MG63 (cell line): Measurements from ENCODE around the gene WHRN. TPM values are rescaled to one million over a fixed set of nuclear protein-coding genes. Genes with fewer than 3 reads are reported as not detected.

Source experiments
- DNase-seq: peaks from one replicate; pipeline ENCODE4 v3.0.0-alpha.2; 2020
- H3K27me3 ChIP-seq: fragments of 250-450 bp; sonication (Bioruptor Pico); 2 replicates; pipeline ENCODE4 v1.5.1; 2020; ENCODE audit warnings: mild to moderate bottlenecking, moderate library complexity
- H3K36me3 ChIP-seq: fragments of 250-450 bp; sonication (Bioruptor Pico); 2 replicates; pipeline ENCODE4 v1.5.1; 2020; ENCODE audit warnings: mild to moderate bottlenecking, moderate library complexity
- H3K4me3 ChIP-seq: fragments of 250-450 bp; sonication (Bioruptor Pico); 2 replicates; pipeline ENCODE4 v1.5.1; 2020; ENCODE audit warnings: mild to moderate bottlenecking, moderate library complexity
- H3K9me3 ChIP-seq: fragments of 250-450 bp; sonication (Bioruptor Pico); 2 replicates; pipeline ENCODE4 v1.5.1; 2020; ENCODE audit warnings: mild to moderate bottlenecking, moderate library complexity
- total RNA-seq: library from RNA; depleted of rRNA; stranded (reverse); fragments of >200 nt; shearing (Covaris generic); gene quantifications from 2 replicates; pipeline ENCODE4 v1.2.3, GENCODE V29; 2014; ENCODE audit warnings: low replicate concordance

WHRN gene
- total RNA-seq, 1 experiment from 2014 or later, result 2.1 TPM

DNA sequence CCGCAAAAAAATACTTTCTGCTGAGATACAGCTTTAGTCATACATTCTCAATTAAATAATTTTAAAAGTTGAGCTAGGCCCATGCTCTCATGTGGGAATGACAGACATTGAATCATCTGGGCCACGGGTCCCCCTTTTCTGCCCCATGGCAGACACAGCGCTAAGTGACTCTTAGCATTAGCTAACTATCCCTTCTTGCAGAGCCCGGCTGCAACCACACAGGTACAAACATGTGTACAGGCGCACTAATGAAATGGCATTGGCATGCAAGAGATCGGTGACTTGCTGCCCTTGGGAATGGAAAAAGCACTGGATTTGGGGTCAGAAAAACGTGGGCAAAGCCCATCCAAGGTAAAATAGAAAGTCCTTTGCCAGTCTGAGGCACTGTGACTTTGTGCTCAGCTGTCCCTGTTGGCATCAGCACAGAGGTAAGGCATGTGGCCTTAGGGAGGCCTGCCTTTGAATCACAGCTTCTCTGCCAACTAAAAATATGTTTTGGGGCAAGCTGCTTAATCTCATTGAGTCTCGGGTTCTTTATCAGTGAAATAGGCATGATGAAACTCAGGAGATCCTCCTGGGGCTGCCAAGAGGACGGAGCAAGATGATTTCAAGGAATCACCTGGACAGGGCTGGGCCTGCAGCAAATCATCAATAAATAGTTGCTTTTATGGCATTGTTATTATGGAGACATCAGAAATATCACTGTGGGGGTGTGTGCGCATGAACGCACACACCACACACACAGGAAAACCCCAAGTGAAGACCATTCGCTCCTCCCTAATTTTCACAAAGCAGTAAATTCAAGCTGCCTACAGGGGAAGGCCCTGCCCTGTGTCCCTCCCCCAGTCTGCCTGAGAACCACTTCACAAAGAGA is 54.2 kb downstream of the WHRN start:
- H3K36me3 ChIP-seq, result no peaks in the 10 kb centered on the region
- no peaks in the 10 kb centered on the region for H3K27me3 ChIP-seq
- no peak for DNase-seq

DNA sequence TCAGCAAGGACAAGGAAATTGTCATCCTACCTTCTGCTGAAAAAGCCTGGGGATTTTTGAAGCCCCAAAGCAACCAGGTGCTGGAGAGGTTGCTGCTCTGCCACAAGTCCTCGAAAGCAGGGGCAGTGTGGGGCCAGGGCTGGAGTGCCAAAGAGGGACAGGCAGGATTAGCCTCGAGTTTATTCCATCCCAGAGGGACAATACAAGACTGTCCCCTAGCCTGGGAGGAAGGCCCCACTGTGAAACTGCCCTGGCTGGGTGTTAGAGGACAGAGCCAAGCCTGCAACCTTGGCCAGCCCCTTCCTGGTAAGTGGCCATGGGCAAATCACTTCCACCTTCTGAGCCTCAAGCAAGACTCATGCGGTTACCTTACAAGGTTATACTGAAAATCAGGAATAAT is 55.1 kb downstream of the WHRN start:
- no peaks in the 10 kb centered on the region for H3K27me3 ChIP-seq
- no peak for DNase-seq
- H3K9me3 ChIP-seq, result no peaks in the 10 kb centered on the region
- no peak overlapping the region for H3K4me3 ChIP-seq
- no peaks in the 10 kb centered on the region for H3K36me3 ChIP-seq

More for the DNA sequence above, 54.2 kb downstream of the WHRN start:
- Histone ChIP-seq H3K9me3 (no peaks in the 10 kb centered on the region), H3K4me3 (no peak overlapping the region)

DNA sequence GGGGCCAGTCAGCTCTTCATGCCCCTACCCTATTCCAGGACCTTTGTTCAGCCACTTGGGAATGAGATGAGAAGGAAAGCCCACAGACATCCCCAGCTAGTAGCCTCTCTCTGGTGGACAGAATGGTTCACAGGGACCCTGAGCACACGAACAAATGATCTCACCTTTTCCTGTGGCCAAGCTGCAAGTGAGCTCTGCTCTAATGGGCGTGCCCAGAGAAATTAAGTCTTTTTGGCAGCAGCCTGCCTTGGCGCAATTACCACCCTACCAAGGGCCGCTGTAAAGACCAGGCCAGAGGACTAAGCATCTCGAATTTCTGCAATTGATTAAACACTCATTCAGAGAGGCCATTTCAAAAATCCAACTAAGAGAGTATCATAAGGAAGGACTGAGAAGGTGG is 56.0 kb downstream of the WHRN start:
- DNase-seq, result no peak
- no peaks in the 10 kb centered on the region for H3K9me3 ChIP-seq
- H3K27me3 ChIP-seq, result no peaks in the 10 kb centered on the region
- H3K4me3 ChIP-seq, result no peak overlapping the region
- no peaks in the 10 kb centered on the region for H3K36me3 ChIP-seq

DNA sequence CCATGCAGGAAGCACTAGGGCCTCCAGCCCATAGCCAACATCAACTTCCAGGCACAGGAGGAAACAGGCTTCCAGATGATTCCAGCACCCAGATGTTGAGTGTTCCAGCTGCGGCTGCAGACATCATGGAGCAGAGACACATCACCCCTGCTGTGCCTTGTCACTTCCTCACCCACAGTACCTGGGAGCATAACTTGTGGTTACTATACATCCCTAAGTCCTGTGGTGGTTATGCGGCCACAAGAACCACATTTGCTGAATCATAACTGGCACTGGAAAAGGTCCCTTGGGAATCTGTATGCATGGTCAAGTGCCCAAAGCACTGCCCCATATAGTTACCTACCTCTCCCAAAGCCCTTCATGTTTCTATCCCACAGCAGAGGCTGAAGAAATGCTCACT is 56.6 kb downstream of the WHRN start:
- DNase-seq, result peak; percentile 34
- Histone ChIP-seq H3K9me3 (no peaks in the 10 kb centered on the region), H3K27me3 (no peaks in the 10 kb centered on the region)

DNA sequence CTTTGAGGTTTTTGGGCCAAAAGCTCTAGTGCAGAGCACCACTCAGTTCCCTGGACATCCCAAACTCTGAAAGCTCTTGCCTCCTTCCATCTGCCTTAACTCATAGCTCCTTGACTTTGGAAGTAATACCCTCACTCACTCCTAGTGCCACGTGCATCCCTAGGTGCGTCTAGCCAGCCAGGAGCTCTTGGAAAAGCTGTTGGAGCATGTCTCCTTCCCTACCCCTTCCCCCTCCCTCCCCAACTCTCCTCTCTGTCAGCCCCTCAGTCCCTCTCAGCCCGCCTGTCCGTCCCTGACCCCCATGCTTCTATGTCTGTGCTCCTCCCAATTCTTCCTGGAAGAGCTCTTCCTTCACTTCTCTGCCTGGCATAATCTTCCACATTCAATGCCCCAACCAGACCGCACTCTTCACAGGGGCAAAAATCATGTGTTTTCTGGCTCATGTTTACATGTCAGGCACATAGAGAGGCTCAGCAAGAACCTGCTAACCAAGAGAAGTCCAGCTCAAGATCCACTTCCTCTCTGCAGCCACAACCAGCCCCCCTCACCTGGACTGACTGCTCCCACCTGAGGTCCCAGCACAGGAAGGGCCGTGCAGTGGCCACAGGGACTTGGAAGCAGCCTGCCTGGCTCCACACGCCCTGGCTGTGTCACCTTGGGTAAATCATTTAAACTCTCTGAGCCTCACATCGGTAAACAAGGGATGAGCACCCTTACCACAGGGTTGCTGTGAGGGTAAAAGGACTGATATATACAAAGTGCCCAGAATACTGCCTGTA is 58.4 kb downstream of the WHRN start:
- Histone ChIP-seq H3K4me3 (no peak overlapping the region), H3K27me3 (no peaks in the 10 kb centered on the region), H3K36me3 (no peaks in the 10 kb centered on the region), H3K9me3 (no peaks in the 10 kb centered on the region)
- no peak for DNase-seq

More for the DNA sequence above, 56.6 kb downstream of the WHRN start:
- H3K36me3 ChIP-seq, result no peaks in the 10 kb centered on the region
- H3K4me3 ChIP-seq, result no peak overlapping the region

DNA sequence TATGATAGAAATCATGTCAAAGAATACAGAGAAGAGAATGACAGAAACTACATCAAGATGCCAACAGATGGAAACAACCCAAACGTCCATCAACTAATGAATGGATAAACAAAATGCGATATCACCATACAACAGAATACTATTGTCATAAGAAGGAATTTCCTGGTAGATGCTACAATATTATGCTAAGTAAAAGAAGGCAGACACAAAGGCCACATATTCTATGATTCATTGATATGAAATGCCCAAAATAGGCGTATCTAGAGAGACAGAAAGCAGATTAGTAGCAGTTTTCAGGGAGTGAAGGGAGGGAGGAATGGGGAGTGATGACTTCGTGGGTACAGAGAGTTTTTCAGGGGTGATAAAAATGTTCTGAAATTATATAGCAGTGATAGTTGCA is 59.2 kb downstream of the WHRN start:
- no peak for DNase-seq

DNA sequence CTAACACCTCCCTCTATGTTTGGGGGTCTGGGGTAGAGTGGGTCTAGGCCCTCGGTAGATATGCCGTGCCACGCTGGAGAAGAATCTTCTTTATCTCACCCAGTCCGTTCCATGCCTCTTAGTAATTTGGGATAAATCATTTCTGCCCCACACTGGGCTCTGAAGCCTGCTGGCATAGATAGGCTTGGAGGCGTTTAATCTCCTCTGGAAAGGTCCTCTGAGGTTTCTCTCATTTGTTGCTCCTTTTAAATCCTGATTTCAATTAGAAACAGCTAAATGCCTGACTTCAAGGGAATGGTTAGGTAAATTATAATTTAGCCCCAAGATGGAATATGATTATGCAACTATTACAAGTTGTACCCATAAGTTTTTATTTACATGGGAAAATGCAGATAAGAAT is 59.7 kb downstream of the WHRN start:
- Histone ChIP-seq H3K4me3 (no peak overlapping the region), H3K27me3 (no peaks in the 10 kb centered on the region), H3K9me3 (no peaks in the 10 kb centered on the region), H3K36me3 (no peaks in the 10 kb centered on the region)
- no peak for DNase-seq

More for the DNA sequence above, 59.2 kb downstream of the WHRN start:
- H3K9me3 ChIP-seq, result no peaks in the 10 kb centered on the region
- H3K36me3 ChIP-seq, result no peaks in the 10 kb centered on the region
- H3K27me3 ChIP-seq, result no peaks in the 10 kb centered on the region
- no peak overlapping the region for H3K4me3 ChIP-seq

DNA sequence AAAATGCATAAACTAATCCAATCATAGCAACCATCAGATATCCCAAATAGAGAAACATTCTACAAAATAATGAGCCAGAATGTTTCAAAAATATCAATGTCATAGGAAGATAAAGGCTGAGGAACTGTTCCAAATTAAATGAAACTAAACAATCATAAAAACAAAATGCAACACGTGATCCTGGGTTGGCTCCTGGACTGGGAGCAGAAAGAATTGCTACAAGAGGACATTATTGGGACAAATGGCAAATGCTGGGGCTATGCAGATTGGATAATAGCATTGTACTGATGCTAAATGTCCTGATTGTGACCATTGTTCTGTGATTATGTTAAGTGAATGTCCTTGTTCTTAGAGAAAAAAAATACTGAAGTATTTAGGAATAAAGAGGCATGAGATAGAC is 63.3 kb downstream of the WHRN start:
- no peaks in the 10 kb centered on the region for H3K9me3 ChIP-seq
- no peaks in the 10 kb centered on the region for H3K36me3 ChIP-seq
- H3K27me3 ChIP-seq, result no peaks in the 10 kb centered on the region
- H3K4me3 ChIP-seq, result no peak overlapping the region
- no peak for DNase-seq

DNA sequence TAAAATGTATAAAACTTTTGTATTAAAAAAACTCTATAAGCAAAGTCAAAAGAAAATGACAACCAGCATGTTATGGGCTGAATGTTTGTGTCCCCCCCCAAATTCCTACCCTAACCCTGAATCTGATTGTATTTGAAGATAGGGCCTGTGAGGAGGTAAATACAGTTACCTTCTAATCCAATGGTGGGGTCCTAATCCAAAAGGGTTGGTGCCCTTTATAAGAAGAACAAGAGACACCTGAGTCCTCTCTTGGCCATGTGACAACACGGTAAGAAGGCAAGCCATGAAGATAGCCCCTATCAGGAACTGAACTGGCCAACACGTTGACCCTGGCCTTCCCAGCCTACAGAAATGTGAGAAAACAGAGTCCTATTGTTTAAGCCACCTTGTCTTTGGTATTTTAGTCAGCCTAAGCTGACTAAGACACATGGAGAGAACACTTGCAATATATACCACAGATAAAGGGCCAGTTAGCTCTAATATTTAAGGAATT is 67.8 kb downstream of the WHRN start:
- H3K9me3 ChIP-seq, result no peaks in the 10 kb centered on the region
- no peak overlapping the region for H3K4me3 ChIP-seq
- no peaks in the 10 kb centered on the region for H3K36me3 ChIP-seq
- DNase-seq, result no peak
- H3K27me3 ChIP-seq, result no peaks in the 10 kb centered on the region

DNA sequence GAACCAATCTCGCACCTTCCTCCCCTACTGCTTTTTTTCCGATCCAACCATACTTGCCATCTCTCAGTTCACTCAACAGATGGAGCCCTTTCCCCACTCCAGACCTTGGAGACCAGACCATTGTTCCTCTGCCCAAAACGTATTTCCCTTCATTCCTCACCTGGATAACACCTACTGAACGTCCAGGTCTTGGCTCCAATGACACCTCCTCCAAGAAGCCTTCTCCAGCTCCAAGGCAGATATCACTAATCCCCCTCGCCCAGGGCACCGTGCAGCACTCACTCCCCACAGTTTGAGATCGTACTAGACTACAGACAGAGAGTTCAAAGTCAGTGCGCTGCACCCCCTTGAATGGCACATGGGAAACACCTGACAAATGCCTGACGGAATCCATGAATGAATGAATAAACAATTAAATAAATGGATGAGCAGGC is 70.4 kb downstream of the WHRN start:
- H3K36me3 ChIP-seq, result no peaks in the 10 kb centered on the region
- no peak for DNase-seq
- H3K4me3 ChIP-seq, result no peak overlapping the region
- H3K27me3 ChIP-seq, result no peaks in the 10 kb centered on the region
- H3K9me3 ChIP-seq, result no peaks in the 10 kb centered on the region

DNA sequence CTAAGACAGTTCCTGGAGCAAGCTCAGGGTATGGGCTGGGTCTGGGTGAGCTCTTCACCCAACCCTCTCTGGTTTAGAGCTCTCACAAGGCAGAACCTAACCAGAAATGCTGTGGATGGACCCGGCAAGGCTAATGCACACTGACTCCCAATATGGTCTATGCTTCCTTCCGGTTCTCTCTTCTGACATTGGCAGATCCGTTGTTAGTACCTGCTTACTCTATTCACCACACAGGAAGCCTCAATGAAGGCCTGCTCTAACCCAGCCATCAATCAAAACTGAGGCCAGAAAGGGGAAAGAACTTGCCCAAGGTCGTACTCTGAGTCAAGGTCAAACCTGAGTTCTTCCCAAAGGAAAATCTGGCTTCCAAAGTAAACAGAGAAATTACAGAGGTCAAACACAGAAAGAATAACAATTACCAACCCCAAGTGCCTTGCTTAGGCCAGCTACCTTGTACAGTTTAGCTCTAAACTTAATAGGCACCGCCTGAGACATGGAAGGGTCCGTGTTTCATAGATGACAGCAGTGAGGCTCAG is 71.5 kb downstream of the WHRN start:
- DNase-seq, result no peak
- Histone ChIP-seq H3K9me3 (no peaks in the 10 kb centered on the region), H3K4me3 (no peak overlapping the region), H3K36me3 (no peaks in the 10 kb centered on the region), H3K27me3 (no peaks in the 10 kb centered on the region)

DNA sequence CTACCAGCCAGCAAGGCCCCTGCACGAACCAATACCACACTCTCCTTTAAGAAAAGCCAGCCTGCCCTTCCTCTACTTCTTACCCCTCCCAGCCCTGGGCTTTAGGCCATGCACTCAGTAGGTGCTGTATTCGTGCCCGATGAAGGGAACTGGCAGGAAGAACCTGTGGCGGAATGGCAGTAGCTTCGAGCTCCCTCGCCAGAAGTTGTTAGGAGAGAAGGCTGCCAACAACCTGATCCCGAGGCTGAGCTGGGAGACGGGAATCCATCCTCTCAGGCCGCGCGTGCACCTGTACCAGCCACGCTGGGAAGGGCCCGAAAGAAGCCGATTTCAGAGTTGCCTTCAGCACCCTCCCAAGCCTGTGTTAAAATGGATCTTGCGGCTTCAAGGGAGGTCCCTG is 72.2 kb downstream of the WHRN start:
- no peak for DNase-seq
- Histone ChIP-seq H3K4me3 (no peak overlapping the region), H3K9me3 (no peaks in the 10 kb centered on the region), H3K36me3 (no peaks in the 10 kb centered on the region), H3K27me3 (no peaks in the 10 kb centered on the region)

DNA sequence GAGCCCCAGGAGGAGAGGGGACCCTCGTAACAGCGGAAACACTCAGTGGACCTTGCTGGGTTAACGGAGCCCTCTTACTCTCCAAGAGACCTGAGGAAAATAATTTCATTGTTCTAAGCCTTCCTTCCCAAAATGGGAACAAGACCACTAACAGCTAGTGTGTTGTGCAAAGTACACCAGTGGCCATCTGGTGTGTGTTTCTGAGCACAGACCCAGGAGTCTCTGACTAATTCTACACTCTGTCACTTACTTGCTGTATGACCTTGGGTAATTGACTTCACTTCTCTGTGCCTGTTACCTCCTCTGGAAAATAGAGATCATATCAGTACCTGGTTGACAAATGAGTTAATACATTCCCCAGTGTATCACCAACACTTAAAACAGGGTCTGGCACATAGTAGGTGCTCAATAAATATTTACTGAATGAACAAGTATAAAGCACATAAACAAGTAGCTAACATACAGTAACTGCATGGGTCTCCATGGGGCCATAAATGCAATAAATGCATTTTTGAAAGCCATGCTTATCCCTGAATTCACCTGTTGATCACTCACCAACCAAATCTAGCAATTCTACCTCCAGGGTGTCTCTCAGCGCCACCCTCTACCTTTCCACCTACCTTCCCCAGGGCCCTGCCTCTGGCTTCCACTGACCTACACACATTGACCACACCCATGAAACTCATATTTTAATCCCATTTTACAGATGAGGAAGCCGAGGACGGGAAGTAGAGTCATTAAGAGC is 72.8 kb downstream of the WHRN start:
- no peaks in the 10 kb centered on the region for H3K27me3 ChIP-seq
- H3K9me3 ChIP-seq, result no peaks in the 10 kb centered on the region
- H3K36me3 ChIP-seq, result no peaks in the 10 kb centered on the region
- H3K4me3 ChIP-seq, result no peak overlapping the region
- DNase-seq, result no peak

DNA sequence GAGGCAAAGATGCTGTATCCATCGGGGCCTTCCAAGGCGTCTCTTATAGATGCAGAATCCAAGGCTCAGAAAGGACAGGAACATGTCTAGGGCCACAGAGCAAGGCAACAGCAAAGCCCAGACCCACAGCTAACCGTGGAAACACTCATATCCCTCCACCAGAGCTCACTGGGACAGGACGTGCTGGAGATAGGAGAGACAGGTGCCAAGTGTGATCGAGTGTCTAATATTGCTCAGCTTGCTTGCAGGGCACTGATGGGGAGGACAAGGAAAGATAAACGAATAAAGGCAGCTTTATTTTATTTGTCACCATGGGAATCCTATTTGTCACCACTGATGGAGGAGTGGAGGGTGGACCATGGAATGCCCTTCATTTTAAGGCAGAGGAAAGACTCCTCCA is 73.5 kb downstream of the WHRN start:
- no peak for DNase-seq
- Histone ChIP-seq H3K9me3 (no peaks in the 10 kb centered on the region), H3K27me3 (no peaks in the 10 kb centered on the region), H3K36me3 (no peaks in the 10 kb centered on the region), H3K4me3 (no peak overlapping the region)

DNA sequence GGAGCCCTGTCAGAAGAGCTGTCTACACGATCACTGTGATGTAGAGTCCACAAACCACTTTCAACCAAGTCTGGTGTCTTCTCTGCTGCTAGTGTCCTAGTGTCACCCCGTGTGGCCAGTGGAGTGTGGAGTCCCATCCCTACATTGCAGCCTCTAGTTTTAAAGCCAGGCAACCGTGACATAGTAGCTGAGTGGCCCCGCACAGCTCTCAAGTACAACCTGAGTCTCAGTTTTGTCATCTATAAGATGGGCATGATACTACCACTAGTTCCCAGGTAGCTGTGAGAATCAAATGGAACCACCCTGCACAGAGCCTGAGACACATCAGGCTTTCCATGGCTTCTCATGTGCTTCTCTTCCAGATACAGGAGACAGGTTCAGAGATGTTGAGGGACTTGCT is 74.3 kb downstream of the WHRN start:
- Histone ChIP-seq H3K4me3 (no peak overlapping the region), H3K27me3 (no peaks in the 10 kb centered on the region), H3K9me3 (no peaks in the 10 kb centered on the region), H3K36me3 (no peaks in the 10 kb centered on the region)
- DNase-seq, result no peak

DNA sequence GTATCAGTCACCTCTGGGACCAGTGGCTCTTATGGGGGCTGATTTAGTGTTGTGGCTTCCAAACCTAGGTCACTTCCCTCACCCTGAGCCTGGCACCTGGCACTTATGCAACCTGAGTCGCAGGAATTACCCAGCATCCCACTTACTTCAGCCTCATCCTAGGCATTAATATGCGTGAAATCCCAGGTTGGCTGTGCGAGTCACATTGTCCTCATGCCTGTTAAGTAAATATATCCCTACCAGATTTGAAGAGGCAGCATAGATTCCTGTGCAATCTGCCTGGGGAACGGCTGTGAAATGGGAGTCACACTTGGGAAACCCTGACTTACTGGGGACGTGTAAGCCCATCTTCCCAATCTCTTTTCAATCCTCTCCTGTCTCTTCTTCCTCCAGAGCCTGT is 74.8 kb downstream of the WHRN start:
- H3K27me3 ChIP-seq, result no peaks in the 10 kb centered on the region
- DNase-seq, result no peak
- no peak overlapping the region for H3K4me3 ChIP-seq
- no peaks in the 10 kb centered on the region for H3K36me3 ChIP-seq
- H3K9me3 ChIP-seq, result no peaks in the 10 kb centered on the region

DNA sequence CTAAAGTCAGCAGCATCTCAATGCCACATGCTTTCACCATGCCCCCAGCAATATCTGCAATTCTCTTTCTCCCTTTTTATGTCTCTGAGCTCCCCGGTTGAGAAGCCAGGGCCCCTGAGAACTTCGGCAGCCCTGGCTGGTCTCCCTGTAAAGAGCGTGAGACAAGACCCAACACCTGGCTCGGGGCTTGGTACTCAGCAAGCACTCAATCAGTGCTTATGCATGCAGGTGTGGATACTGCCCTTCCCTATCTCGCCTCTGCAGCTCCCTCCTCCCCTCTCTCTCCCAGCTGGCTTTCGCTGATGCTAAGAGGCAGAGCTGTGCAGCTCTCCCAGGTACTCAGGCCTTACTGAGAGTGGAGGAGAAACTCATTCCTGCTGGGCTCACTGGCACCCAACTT is 75.8 kb downstream of the WHRN start:
- no peak for DNase-seq
- H3K27me3 ChIP-seq, result no peaks in the 10 kb centered on the region
- H3K9me3 ChIP-seq, result no peaks in the 10 kb centered on the region
- H3K36me3 ChIP-seq, result no peaks in the 10 kb centered on the region
- no peak overlapping the region for H3K4me3 ChIP-seq
